ENCODE measurements around the gene ZDHHC18.

GRCh38 chr1:26853600-26853999 lies 27.1 kb downstream of the ZDHHC18 start:
- TF ChIP-seq CTCF (IDR thresholded peaks at IDR 0.05; ENCODE audit: low read length) = no peak
- TF ChIP-seq EZH2 (optimal IDR thresholded peaks at IDR 0.05; ENCODE audit: low read depth, low read length) = no peak
